ENCODE measurements around the gene BCL11B. TPM values are rescaled to one million over a fixed set of nuclear protein-coding genes. Genes with fewer than 3 reads are reported as not detected.

BCL11B gene
- total RNA-seq, 4 donors from 2014 or later, result 7.7 to 10.2 (median 10.0) TPM

GRCh38 chr14:99235582-99236320 lies 36.2 kb downstream of the BCL11B start:
- H3K27me3 ChIP-seq, result no peaks in the 10 kb centered on the region
- H3K4me3 ChIP-seq, result no peak overlapping the region
- H3K27ac ChIP-seq, result peak overlapping the region in 3 of 4 donors; percentile 49 to 74 (median 56)
- DNase-seq, result no peak
- no peak for TF ChIP-seq POLR2A (IDR thresholded peaks at IDR 0.05)
- TF ChIP-seq CTCF (IDR thresholded peaks at IDR 0.05), result no peak
- peaks cover 0 to 13% (median 3%) of the 10 kb centered on the region in 4 donors for H3K4me1 ChIP-seq
- H3K9me3 ChIP-seq, result no peaks in the 10 kb centered on the region
- no peaks in the 10 kb centered on the region for H3K36me3 ChIP-seq

GRCh38 chr14:99234961-99235571 lies 36.9 kb downstream of the BCL11B start:
- no peak for TF ChIP-seq POLR2A (IDR thresholded peaks at IDR 0.05)
- Histone ChIP-seq H3K4me3 (no peak overlapping the region), H3K9me3 (no peaks in the 10 kb centered on the region), H3K27ac (peak overlapping the region in 2 of 4 donors; percentile 49 to 74), H3K4me1 (peaks cover 0 to 19% (median 3%) of the 10 kb centered on the region in 4 donors), H3K27me3 (no peaks in the 10 kb centered on the region), H3K36me3 (no peaks in the 10 kb centered on the region)
- no peak for DNase-seq

GRCh38 chr14:99234355-99234754 lies 37.6 kb downstream of the BCL11B start:
- peaks cover 0 to 19% (median 3%) of the 10 kb centered on the region in 4 donors for H3K4me1 ChIP-seq
- no peaks in the 10 kb centered on the region for H3K27me3 ChIP-seq
- H3K4me3 ChIP-seq, result no peak overlapping the region
- H3K36me3 ChIP-seq, result no peaks in the 10 kb centered on the region
- peak overlapping the region; percentile 0 to 75 (median 38) for H3K27ac ChIP-seq
- no peaks in the 10 kb centered on the region for H3K9me3 ChIP-seq
- TF ChIP-seq CTCF (IDR thresholded peaks at IDR 0.05) (no peak), POLR2A (IDR thresholded peaks at IDR 0.05) (no peak)
- DNase-seq, result no peak

- DNase-seq, result no peak
- H3K27ac ChIP-seq, result peak overlapping the region; percentile 36 to 75 (median 66)
- TF ChIP-seq CTCF (IDR thresholded peaks at IDR 0.05) (no peak), POLR2A (IDR thresholded peaks at IDR 0.05) (no peak)
Observed at GRCh38 chr14:99233222-99234035, 38.6 kb downstream of the BCL11B start.

GRCh38 chr14:99232714-99233214 lies 39.2 kb downstream of the BCL11B start:
- Histone ChIP-seq H3K9me3 (no peaks in the 10 kb centered on the region), H3K4me3 (no peak overlapping the region), H3K36me3 (no peaks in the 10 kb centered on the region), H3K27ac (peak overlapping the region; percentile 36 to 75 (median 66)), H3K27me3 (no peaks in the 10 kb centered on the region), H3K4me1 (peaks cover 0 to 19% (median 3%) of the 10 kb centered on the region in 4 donors)
- DNase-seq, result no peak
- no peak for TF ChIP-seq POLR2A (IDR thresholded peaks at IDR 0.05)
- TF ChIP-seq CTCF (IDR thresholded peaks at IDR 0.05), result no peak

More at GRCh38 chr14:99233222-99234035, 38.6 kb downstream of the BCL11B start:
- Histone ChIP-seq H3K27me3 (no peaks in the 10 kb centered on the region), H3K4me3 (no peak overlapping the region), H3K9me3 (no peaks in the 10 kb centered on the region), H3K4me1 (peaks cover 0 to 19% (median 3%) of the 10 kb centered on the region in 4 donors), H3K36me3 (no peaks in the 10 kb centered on the region)

Measured in Peyer's patch (tissue), 4 donors.